Kidney capillary endothelial cell (primary cell): ENCODE data around the gene HMCN2.

Experiments
- DNase-seq: peaks from one replicate; pipeline ENCODE4 v3.0.0-alpha.2; 2018; ENCODE audit warnings: low spot score

Gene HMCN2

GRCh38 chr9:130451509-130452388 is 186.2 kb downstream of the HMCN2 start:
- DNase-seq: peak; percentile 82

GRCh38 chr9:130452835-130453234 is 187.3 kb downstream of the HMCN2 start:
- no peak for DNase-seq

GRCh38 chr9:130453487-130453886 is 187.9 kb downstream of the HMCN2 start:
- no peak for DNase-seq

DNA sequence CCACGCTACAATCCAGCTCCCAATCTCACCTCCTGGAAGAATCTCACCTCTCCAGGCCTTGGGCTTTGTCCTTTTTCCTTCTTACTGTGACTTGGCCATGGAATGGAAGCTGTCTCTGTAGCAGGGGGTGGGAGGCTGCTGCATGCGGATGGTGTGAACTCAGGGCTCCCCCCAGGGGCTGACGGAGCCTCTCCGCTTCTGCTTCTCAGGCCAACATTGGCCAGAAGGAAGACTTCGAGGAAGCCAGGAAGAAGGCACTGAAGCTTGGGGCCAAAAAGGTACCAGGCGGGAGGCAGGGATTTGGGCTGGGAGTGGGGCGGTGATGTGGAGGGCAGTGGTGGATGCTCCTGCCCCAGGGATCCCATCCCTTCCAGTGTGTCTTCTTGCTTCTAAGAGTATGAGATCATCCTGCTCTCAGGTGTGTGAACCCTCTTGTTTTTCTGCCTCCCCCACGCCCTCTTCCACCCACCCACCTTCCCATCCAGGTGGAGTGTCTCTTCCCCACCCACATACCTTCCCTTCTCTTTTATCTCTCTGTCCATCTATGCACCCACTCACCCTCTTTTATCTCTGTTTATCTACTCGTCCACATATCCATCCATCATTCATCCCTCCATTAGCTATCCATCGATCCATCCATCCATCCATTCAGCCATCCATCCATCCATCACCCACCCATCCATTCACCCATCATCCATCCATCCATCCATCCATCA is 188.7 kb downstream of the HMCN2 start:
- DNase-seq: no peak

GRCh38 chr9:130454812-130455325 is 189.3 kb downstream of the HMCN2 start:
- no peak for DNase-seq

DNA sequence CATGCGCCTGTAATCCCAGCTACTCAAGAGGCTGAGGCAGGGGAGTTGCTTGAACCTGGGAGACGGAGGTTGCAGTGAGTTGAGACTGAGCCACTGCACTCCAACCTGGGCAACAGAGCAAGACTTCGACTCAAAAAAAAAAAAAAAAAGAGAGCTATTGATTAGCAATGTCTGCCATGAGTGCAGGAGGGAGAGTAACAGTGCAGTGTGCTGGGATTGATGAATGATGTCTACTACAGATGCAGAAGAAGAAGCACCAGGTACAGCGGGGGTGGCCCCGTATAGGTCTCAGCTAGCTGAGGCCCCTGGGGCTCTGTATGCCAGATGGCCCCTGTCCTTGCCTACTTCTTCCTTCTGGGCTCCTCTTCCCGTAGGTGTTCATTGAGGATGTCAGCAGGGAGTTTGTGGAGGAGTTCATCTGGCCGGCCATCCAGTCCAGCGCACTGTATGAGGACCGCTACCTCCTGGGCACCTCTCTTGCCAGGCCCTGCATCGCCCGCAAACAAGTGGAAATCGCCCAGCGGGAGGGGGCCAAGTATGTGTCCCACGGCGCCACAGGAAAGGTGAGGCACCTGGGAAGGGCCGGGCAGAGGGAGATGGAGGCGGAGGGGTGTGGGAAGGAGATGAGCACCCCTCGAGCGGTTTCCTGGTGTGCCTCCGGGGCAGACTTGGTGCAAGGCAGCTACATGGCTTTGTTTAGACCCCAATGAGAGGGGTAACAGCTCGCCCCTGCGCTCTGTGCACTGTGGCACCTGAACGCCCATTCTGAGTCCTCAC is 192.7 kb downstream of the HMCN2 start:
- DNase-seq: no peak

- DNase-seq: no peak
Observed at GRCh38 chr9:130458804-130459067, 193.2 kb downstream of the HMCN2 start.

GRCh38 chr9:130459151-130459550 is 193.6 kb downstream of the HMCN2 start:
- DNase-seq: no peak

- DNase-seq: no peak
Observed at GRCh38 chr9:130459941-130460669, 194.5 kb downstream of the HMCN2 start.

- DNase-seq: no peak
Observed at GRCh38 chr9:130461218-130461630, 195.7 kb downstream of the HMCN2 start.

DNA sequence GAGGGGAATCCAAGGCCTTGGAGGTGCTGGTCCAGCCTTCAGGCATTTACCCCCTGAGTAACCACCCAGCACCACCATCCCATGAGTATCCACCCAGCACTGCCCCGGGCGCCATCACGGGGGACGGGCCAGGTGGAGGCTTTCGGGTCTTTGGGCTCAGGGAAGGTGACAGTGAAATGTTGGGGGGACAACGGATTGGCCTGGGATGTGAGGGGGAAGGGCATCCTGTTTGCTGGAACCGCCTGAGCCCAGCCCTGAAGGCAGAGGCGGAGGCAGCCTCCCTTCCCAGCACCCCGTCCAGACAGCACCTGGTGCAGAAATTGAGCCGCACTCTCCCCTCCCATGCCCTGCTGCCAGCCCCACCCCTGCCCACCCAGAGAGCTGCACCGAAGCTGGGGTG is 196.2 kb downstream of the HMCN2 start:
- no peak for DNase-seq

GRCh38 chr9:130462685-130463540 is 197.4 kb downstream of the HMCN2 start:
- no peak for DNase-seq

GRCh38 chr9:130463763-130464745 is 198.5 kb downstream of the HMCN2 start:
- no peak for DNase-seq

- DNase-seq: no peak
Observed at GRCh38 chr9:130465383-130466096, 200.0 kb downstream of the HMCN2 start.

- no peak for DNase-seq
Observed at GRCh38 chr9:130466537-130467217, 201.1 kb downstream of the HMCN2 start.

DNA sequence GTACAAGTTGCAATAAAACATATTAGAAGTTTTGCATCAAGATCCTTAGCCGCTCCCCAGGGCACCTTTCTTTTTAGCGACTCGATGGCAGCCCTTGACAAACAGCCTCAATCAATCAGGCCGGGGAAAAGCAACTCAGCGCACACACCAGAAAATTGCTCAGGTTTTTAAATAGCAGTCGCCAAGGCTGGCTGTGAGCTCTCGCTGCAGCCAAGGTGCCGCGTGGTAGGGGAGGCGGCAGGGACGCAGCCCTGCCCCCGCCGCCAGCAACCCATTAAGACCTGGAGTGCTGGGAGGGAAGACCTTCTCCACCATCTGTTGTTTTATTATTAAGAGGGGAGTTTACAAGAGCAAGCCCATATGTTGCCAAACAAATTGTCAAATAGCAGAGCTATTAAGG is 201.8 kb downstream of the HMCN2 start:
- DNase-seq: no peak

- DNase-seq: no peak
Observed at GRCh38 chr9:130468566-130468965, 203.0 kb downstream of the HMCN2 start.

DNA sequence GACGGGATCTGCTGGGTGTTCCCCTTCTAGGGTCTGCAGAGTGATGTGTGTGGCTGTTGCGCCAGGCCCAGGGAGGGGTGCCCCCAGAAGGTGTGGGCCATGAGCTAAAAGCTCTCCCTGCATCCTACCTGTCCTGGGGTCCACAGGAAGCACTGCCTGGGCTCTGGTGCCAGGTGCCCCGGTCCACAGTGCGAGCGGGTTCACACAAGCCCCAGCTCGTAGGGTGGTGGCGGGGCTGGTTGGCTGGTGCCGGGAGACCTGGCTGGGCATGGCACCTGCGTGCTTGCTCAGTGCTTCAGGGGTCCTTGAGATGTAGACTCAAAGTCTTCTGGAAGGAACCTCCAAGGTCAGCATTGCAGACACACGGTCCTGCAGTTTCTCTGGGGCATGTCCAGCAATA is 204.7 kb downstream of the HMCN2 start:
- no peak for DNase-seq
